ENCODE data around the gene VTI1A.

The VTI1A gene

GRCh38 chr10:112503643-112504042, 56.6 kb downstream of the VTI1A start:
- DNase-seq (ENCODE audit: low spot score) (no peak), FAIRE-seq (no peak)

- DNase-seq (ENCODE audit: low spot score) = no peak
- no peak for FAIRE-seq
Measured at GRCh38 chr10:112507046-112507445, 60.0 kb downstream of the VTI1A start.

- DNase-seq (ENCODE audit: low spot score) (no peak), FAIRE-seq (no peak)
Measured at GRCh38 chr10:112507988-112508387, 61.0 kb downstream of the VTI1A start.

- no peak for DNase-seq (ENCODE audit: low spot score)
- no peak for FAIRE-seq
Measured at GRCh38 chr10:112509558-112510291, 62.7 kb downstream of the VTI1A start.

- no peak for DNase-seq (ENCODE audit: low spot score)
- FAIRE-seq = no peak
Measured at GRCh38 chr10:112510384-112510783, 63.4 kb downstream of the VTI1A start.

GRCh38 chr10:112512294-112512693, 65.3 kb downstream of the VTI1A start:
- FAIRE-seq = no peak
- no peak for DNase-seq (ENCODE audit: low spot score)

- FAIRE-seq (peak; percentile 31), DNase-seq (ENCODE audit: low spot score) (no peak)
Measured at GRCh38 chr10:112515126-112515525, 68.1 kb downstream of the VTI1A start.

- DNase-seq (ENCODE audit: low spot score) = no peak
- no peak for FAIRE-seq
Measured at GRCh38 chr10:112515852-112516251, 68.8 kb downstream of the VTI1A start.

- peak; percentile 28 for DNase-seq (ENCODE audit: low spot score)
- no peak for FAIRE-seq
Measured at GRCh38 chr10:112517451-112517862, 70.4 kb downstream of the VTI1A start.

- DNase-seq (ENCODE audit: low spot score) (no peak), FAIRE-seq (no peak)
Measured at GRCh38 chr10:112519133-112519761, 72.2 kb downstream of the VTI1A start.

GRCh38 chr10:112520914-112521313, 73.9 kb downstream of the VTI1A start:
- no peak for FAIRE-seq

GRCh38 chr10:112524641-112525040, 77.6 kb downstream of the VTI1A start:
- DNase-seq (ENCODE audit: low spot score) (no peak), FAIRE-seq (no peak)

More at GRCh38 chr10:112520914-112521313, 73.9 kb downstream of the VTI1A start:
- no peak for DNase-seq (ENCODE audit: low spot score)

GRCh38 chr10:112525200-112525599, 78.2 kb downstream of the VTI1A start:
- FAIRE-seq = no peak
- no peak for DNase-seq (ENCODE audit: low spot score)

GRCh38 chr10:112526139-112526538, 79.1 kb downstream of the VTI1A start:
- FAIRE-seq = no peak
- DNase-seq (ENCODE audit: low spot score) = no peak

- DNase-seq (ENCODE audit: low spot score) = no peak
- no peak for FAIRE-seq
Measured at GRCh38 chr10:112526906-112527305, 79.9 kb downstream of the VTI1A start.

- no peak for FAIRE-seq
- no peak for DNase-seq (ENCODE audit: low spot score)
Measured at GRCh38 chr10:112528235-112528634, 81.2 kb downstream of the VTI1A start.

GRCh38 chr10:112531421-112531820, 84.4 kb downstream of the VTI1A start:
- FAIRE-seq = no peak
- DNase-seq (ENCODE audit: low spot score) = no peak

- DNase-seq (ENCODE audit: low spot score) = no peak
- no peak for FAIRE-seq
Measured at GRCh38 chr10:112532189-112532588, 85.2 kb downstream of the VTI1A start.

GRCh38 chr10:112532956-112533355, 85.9 kb downstream of the VTI1A start:
- FAIRE-seq (no peak), DNase-seq (ENCODE audit: low spot score) (no peak)

GRCh38 chr10:112533916-112534315, 86.9 kb downstream of the VTI1A start:
- FAIRE-seq (no peak), DNase-seq (ENCODE audit: low spot score) (no peak)

- FAIRE-seq (no peak), DNase-seq (ENCODE audit: low spot score) (no peak)
Measured at GRCh38 chr10:112535531-112535951, 88.5 kb downstream of the VTI1A start.

- DNase-seq (ENCODE audit: low spot score) (no peak), FAIRE-seq (no peak)
Measured at GRCh38 chr10:112536663-112537062, 89.6 kb downstream of the VTI1A start.

GRCh38 chr10:112538168-112538567, 91.2 kb downstream of the VTI1A start:
- DNase-seq (ENCODE audit: low spot score) (no peak), FAIRE-seq (no peak)
